CD4-positive, CD25-positive, alpha-beta regulatory T cell (primary cell): ENCODE measurements around the gene CAMTA2. TPM values are rescaled to one million over a fixed set of nuclear protein-coding genes. Genes with fewer than 3 reads are reported as not detected.
"Not testable (repeated sequence)": the region's sequence is repeated elsewhere in the genome, so short reads cannot be mapped to it uniquely, and the experiment has no call there.

Experiments used
- ATAC-seq, 2 donors: fragments of 150-1000 bp; cut with Tn5 transposase; one replicate each; pipeline ENCODE4 v1.10.0; 2021; ENCODE audit warnings: low read depth in 2 of 2, moderate number of reproducible peaks in 2 of 2, moderate library complexity in 1 of 2
- DNase-seq, 3 donors: peaks; one replicate each; pipeline versions ENCODE4 v3.0.0 to v3.0.0-alpha.2; 2012 to 2022; ENCODE audit warnings: mixed read lengths in 1 of 3
- H3K27ac ChIP-seq: one replicate; pipeline ENCODE4 v1.7.0; 2013; ENCODE audit warnings: mild to moderate bottlenecking, low read length; ENCODE audit not compliant: insufficient read depth, poor library complexity, severe bottlenecking
- H3K27me3 ChIP-seq: one replicate; pipeline ENCODE4 v1.7.0; 2013; ENCODE audit warnings: low read length; ENCODE audit not compliant: control insufficient read depth, insufficient read depth
- H3K36me3 ChIP-seq: one replicate; pipeline ENCODE4 v1.7.0; 2013; ENCODE audit warnings: mild to moderate bottlenecking, low read length, moderate library complexity; ENCODE audit not compliant: control insufficient read depth, insufficient read depth
- H3K4me1 ChIP-seq: 2 replicates; pipeline ENCODE4 v1.7.0; 2013; ENCODE audit warnings: mild to moderate bottlenecking, low read length; ENCODE audit not compliant: insufficient read depth, control insufficient read depth, poor library complexity, severe bottlenecking
- H3K4me3 ChIP-seq: one replicate; pipeline ENCODE4 v1.7.0; 2013; ENCODE audit warnings: low read depth, mild to moderate bottlenecking, low read length, moderate library complexity
- H3K9me3 ChIP-seq, 2 experiments: 1 replicate in 1 of 2; 2 replicates in 1 of 2; pipeline ENCODE4 v1.7.0; 2013; ENCODE audit warnings: low read length in 2 of 2, mild to moderate bottlenecking in 1 of 2, moderate library complexity in 1 of 2; ENCODE audit not compliant: control insufficient read depth in 2 of 2
- H3K27ac Mint-ChIP-seq, 3 donors: one replicate each; pipeline ENCODE4 v1.8.0; 2020 to 2022; ENCODE audit warnings: mild to moderate bottlenecking in 3 of 3, mixed read lengths in 3 of 3, moderate library complexity in 2 of 3
- H3K27me3 Mint-ChIP-seq: one replicate; pipeline ENCODE4 v1.8.0; 2022; ENCODE audit warnings: mild to moderate bottlenecking, mixed read lengths
- H3K36me3 Mint-ChIP-seq: one replicate; pipeline ENCODE4 v1.8.0; 2020; ENCODE audit warnings: mixed read lengths
- H3K4me1 Mint-ChIP-seq, 4 donors: one replicate each; pipeline ENCODE4 v1.8.0; 2020 to 2022; ENCODE audit warnings: mixed read lengths in 4 of 4, mild to moderate bottlenecking in 1 of 4
- H3K4me3 Mint-ChIP-seq, 4 donors: one replicate each; pipeline ENCODE4 v1.8.0; 2020 to 2022; ENCODE audit warnings: mild to moderate bottlenecking in 4 of 4, mixed read lengths in 4 of 4, moderate library complexity in 3 of 4
- H3K9me3 Mint-ChIP-seq, 7 donors: one replicate each; pipeline ENCODE4 v1.8.0; 2020 to 2022; ENCODE audit warnings: mixed read lengths in 7 of 7, mild to moderate bottlenecking in 3 of 7, moderate library complexity in 2 of 7
- polyA plus RNA-seq, 4 donors: library from polyadenylated mRNA; unstranded; fragments of 300-500 nt; fragmentation: Illumina TruSeq; gene quantifications; one replicate each; pipeline ENCODE4 v1.2.3, GENCODE V29; 2021
- total RNA-seq: library from RNA; stranded (reverse); gene quantifications from one replicate; pipeline ENCODE4 v1.2.3, GENCODE V29; 2022

Gene CAMTA2
- total and polyA plus RNA-seq, 5 donors from 2014 or later = 4.7 to 69.8 (median 6.8) TPM

- Histone ChIP-seq H3K36me3 (no peaks in the 10 kb centered on the region), H3K27me3 (no peaks in the 10 kb centered on the region), H3K27ac (peak overlapping the region; percentile 55), H3K4me3 (peak overlapping the region; percentile 87), H3K9me3 (no peaks in the 10 kb centered on the region), H3K4me1 (peaks cover 31% of the 10 kb centered on the region)
- ATAC-seq = peak; percentile 74 to 76
- Mint-ChIP-seq H3K4me1 (peaks cover 3 to 35% (median 17%) of the 10 kb centered on the region in 4 donors), H3K9me3 (no peaks in the 10 kb centered on the region), H3K27ac (peak overlapping the region; percentile 82 to 96 (median 92)), H3K36me3 (no peaks in the 10 kb centered on the region), H3K27me3 (no peaks in the 10 kb centered on the region), H3K4me3 (peak overlapping the region; percentile 88 to 95 (median 90))
- DNase-seq = peak; percentile 71 to 89 (median 82)
Observed at GRCh38 chr17:5031365-5032082, 44.0 kb upstream of the CAMTA2 start.

GRCh38 chr17:5030168-5030567 is 42.7 kb upstream of the CAMTA2 start:
- H3K27me3 Mint-ChIP-seq, H3K36me3 Mint-ChIP-seq, H3K36me3 ChIP-seq, H3K9me3 Mint-ChIP-seq, H3K27me3 ChIP-seq, DNase-seq, H3K9me3 ChIP-seq, ATAC-seq, H3K4me3 ChIP-seq: not testable (repeated sequence)
- Mint-ChIP-seq H3K4me3 (peak overlapping the region in 2 of 4 donors; percentile 88 to 89), H3K27ac (peak overlapping the region in 1 of 3 donors; percentile 82), H3K4me1 (peaks cover 3 to 35% (median 17%) of the 10 kb centered on the region in 4 donors)
- peaks cover 26% of the 10 kb centered on the region for H3K4me1 ChIP-seq
- peak overlapping the region; percentile 55 for H3K27ac ChIP-seq

- no peak for ATAC-seq
- DNase-seq = no peak
- H3K27me3 ChIP-seq = no peaks in the 10 kb centered on the region
- H3K9me3 ChIP-seq = no peaks in the 10 kb centered on the region
- H3K36me3 ChIP-seq = no peaks in the 10 kb centered on the region
- H3K4me1 Mint-ChIP-seq = peaks cover 6 to 30% (median 17%) of the 10 kb centered on the region in 4 donors
- H3K27ac Mint-ChIP-seq = no peak overlapping the region
- peaks cover 25% of the 10 kb centered on the region for H3K4me1 ChIP-seq
- H3K27ac ChIP-seq = no peak overlapping the region
- no peaks in the 10 kb centered on the region for H3K27me3 Mint-ChIP-seq
- no peaks in the 10 kb centered on the region for H3K36me3 Mint-ChIP-seq
- H3K4me3 Mint-ChIP-seq = no peak overlapping the region
- no peaks in the 10 kb centered on the region for H3K9me3 Mint-ChIP-seq
- H3K4me3 ChIP-seq = no peak overlapping the region
Observed at GRCh38 chr17:5027916-5028315, 40.4 kb upstream of the CAMTA2 start.

- no peaks in the 10 kb centered on the region for H3K9me3 ChIP-seq
- H3K27ac Mint-ChIP-seq = no peak overlapping the region
- no peaks in the 10 kb centered on the region for H3K27me3 ChIP-seq
- peaks cover 19% of the 10 kb centered on the region for H3K4me1 ChIP-seq
- no peaks in the 10 kb centered on the region for H3K27me3 Mint-ChIP-seq
- H3K27ac ChIP-seq = no peak overlapping the region
- ATAC-seq (no peak), DNase-seq (no peak)
- H3K4me3 ChIP-seq = no peak overlapping the region
- H3K9me3 Mint-ChIP-seq = no peaks in the 10 kb centered on the region
- peaks cover 6 to 25% (median 16%) of the 10 kb centered on the region in 4 donors for H3K4me1 Mint-ChIP-seq
- peaks cover 5% of the 10 kb centered on the region for H3K36me3 ChIP-seq
- peaks cover 3% of the 10 kb centered on the region for H3K36me3 Mint-ChIP-seq
- no peak overlapping the region for H3K4me3 Mint-ChIP-seq
Observed at GRCh38 chr17:5027299-5027698, 39.8 kb upstream of the CAMTA2 start.

- Histone ChIP-seq H3K36me3 (peaks cover 25% of the 10 kb centered on the region), H3K4me3 (no peak overlapping the region), H3K4me1 (no peaks in the 10 kb centered on the region), H3K27me3 (no peaks in the 10 kb centered on the region), H3K27ac (no peak overlapping the region), H3K9me3 (no peaks in the 10 kb centered on the region)
- Mint-ChIP-seq H3K27me3 (no peaks in the 10 kb centered on the region), H3K9me3 (no peaks in the 10 kb centered on the region), H3K27ac (no peak overlapping the region), H3K36me3 (peaks cover 18% of the 10 kb centered on the region), H3K4me3 (no peak overlapping the region), H3K4me1 (peaks cover 2 to 6% (median 4%) of the 10 kb centered on the region in 4 donors)
- ATAC-seq (no peak), DNase-seq (no peak)
Observed at GRCh38 chr17:5024604-5025003, 37.1 kb upstream of the CAMTA2 start.

- Histone ChIP-seq H3K9me3 (no peaks in the 10 kb centered on the region), H3K4me1 (no peaks in the 10 kb centered on the region), H3K4me3 (no peak overlapping the region), H3K27me3 (no peaks in the 10 kb centered on the region), H3K36me3 (peaks cover 25% of the 10 kb centered on the region), H3K27ac (no peak overlapping the region)
- ATAC-seq = no peak
- no peak overlapping the region for H3K4me3 Mint-ChIP-seq
- H3K9me3 Mint-ChIP-seq = no peaks in the 10 kb centered on the region
- H3K27me3 Mint-ChIP-seq = no peaks in the 10 kb centered on the region
- H3K4me1 Mint-ChIP-seq = peaks cover 5 to 9% (median 7%) of the 10 kb centered on the region in 4 donors
- DNase-seq = no peak
- H3K27ac Mint-ChIP-seq = no peak overlapping the region
- peaks cover 26% of the 10 kb centered on the region for H3K36me3 Mint-ChIP-seq
Observed at GRCh38 chr17:5023588-5024147, 36.2 kb upstream of the CAMTA2 start.

- Mint-ChIP-seq H3K27ac (peak overlapping the region in 1 of 3 donors; percentile 73), H3K27me3 (no peaks in the 10 kb centered on the region), H3K4me1 (peaks cover 0 to 10% (median 7%) of the 10 kb centered on the region in 4 donors), H3K4me3 (no peak overlapping the region), H3K9me3 (no peaks in the 10 kb centered on the region), H3K36me3 (peaks cover 27% of the 10 kb centered on the region)
- no peaks in the 10 kb centered on the region for H3K4me1 ChIP-seq
- ATAC-seq = no peak
- no peak overlapping the region for H3K4me3 ChIP-seq
- no peaks in the 10 kb centered on the region for H3K9me3 ChIP-seq
- no peak overlapping the region for H3K27ac ChIP-seq
- no peak for DNase-seq
- peaks cover 25% of the 10 kb centered on the region for H3K36me3 ChIP-seq
- no peaks in the 10 kb centered on the region for H3K27me3 ChIP-seq
Observed at GRCh38 chr17:5022171-5022711, 34.8 kb upstream of the CAMTA2 start.
